PFSK-1 (cell line): Measurements from ENCODE around the gene TLR2.

Source experiments
- POLR2AphosphoS5 ChIP-seq: IDR thresholded peaks from 2 replicates; pipeline ENCODE4 v1.6.1; 2012; ENCODE audit warnings: low read depth, mild to moderate bottlenecking, control low read depth, low read length, moderate library complexity
- TF ChIP-seq, protein P1 (sequence below), 2 experiments: IDR thresholded peaks; 2 replicates each; pipeline versions ENCODE4 v1.6.1 to v1.8.0; 2011 to 2012; ENCODE audit warnings: low read depth in 2 of 2, low read length in 2 of 2, control low read depth in 1 of 2, inconsistent platforms in 1 of 2, mild to moderate bottlenecking in 1 of 2, moderate library complexity in 1 of 2; ENCODE audit not compliant: insufficient read depth in 1 of 2

DNA sequence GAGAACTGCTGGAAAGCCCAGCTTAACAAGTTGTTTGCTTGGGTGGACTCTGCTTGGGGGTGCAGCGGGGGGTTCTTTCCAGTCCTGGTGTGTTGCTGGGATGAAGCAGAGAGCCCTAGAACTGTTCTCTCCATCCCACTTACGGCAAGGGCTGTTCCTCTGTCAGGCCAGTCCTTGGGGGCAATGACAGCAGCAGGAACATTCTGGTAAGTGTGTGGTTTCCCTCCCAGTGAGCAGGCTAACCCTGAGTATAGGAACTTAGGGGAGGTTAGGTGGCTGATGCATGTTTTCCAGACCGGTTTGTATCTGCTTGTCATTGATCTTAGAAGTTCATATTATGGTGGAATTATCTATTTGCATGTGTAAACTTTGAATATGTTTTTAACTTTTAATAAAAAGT is 46.9 kb upstream of the TLR2 start:
- TF ChIP-seq, protein P1, sequence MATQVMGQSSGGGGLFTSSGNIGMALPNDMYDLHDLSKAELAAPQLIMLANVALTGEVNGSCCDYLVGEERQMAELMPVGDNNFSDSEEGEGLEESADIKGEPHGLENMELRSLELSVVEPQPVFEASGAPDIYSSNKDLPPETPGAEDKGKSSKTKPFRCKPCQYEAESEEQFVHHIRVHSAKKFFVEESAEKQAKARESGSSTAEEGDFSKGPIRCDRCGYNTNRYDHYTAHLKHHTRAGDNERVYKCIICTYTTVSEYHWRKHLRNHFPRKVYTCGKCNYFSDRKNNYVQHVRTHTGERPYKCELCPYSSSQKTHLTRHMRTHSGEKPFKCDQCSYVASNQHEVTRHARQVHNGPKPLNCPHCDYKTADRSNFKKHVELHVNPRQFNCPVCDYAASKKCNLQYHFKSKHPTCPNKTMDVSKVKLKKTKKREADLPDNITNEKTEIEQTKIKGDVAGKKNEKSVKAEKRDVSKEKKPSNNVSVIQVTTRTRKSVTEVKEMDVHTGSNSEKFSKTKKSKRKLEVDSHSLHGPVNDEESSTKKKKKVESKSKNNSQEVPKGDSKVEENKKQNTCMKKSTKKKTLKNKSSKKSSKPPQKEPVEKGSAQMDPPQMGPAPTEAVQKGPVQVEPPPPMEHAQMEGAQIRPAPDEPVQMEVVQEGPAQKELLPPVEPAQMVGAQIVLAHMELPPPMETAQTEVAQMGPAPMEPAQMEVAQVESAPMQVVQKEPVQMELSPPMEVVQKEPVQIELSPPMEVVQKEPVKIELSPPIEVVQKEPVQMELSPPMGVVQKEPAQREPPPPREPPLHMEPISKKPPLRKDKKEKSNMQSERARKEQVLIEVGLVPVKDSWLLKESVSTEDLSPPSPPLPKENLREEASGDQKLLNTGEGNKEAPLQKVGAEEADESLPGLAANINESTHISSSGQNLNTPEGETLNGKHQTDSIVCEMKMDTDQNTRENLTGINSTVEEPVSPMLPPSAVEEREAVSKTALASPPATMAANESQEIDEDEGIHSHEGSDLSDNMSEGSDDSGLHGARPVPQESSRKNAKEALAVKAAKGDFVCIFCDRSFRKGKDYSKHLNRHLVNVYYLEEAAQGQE (IDR thresholded peaks at IDR 0.05; ENCODE audit: insufficient read depth in 1 of 2, low read depth in 2 of 2, low read length in 2 of 2), result no peak
- no peak for TF ChIP-seq POLR2AphosphoS5
